SK-N-SH (cell line): ENCODE results near the gene CDR2. TPM values are rescaled to one million over a fixed set of nuclear protein-coding genes. Genes with fewer than 3 reads are reported as not detected.

Experiments used
- CTCF ChIA-PET: fragments of 300-600, 350-600 bp; formaldehyde crosslinking; extraction: SDS; loops from one replicate; lab custom pipeline; 2021; lab: Yijun Ruan, JAX
- POLR2A ChIA-PET: fragments of 350-600 bp; sonication (Branson Sonifier 250); formaldehyde crosslinking; extraction: SDS; loops from one replicate; lab custom pipeline; 2020; ENCODE audit warnings: antibody characterized with exemption, inconsistent platforms; lab: Yijun Ruan, JAX
- DNase-seq: peaks from one replicate; pipeline ENCODE4 v3.0.0; 2012
- H2AFZ ChIP-seq: fragments of 200-600 bp; sonication (generic); 2 replicates; pipeline ENCODE4 v1.8.1; 2016; ENCODE audit warnings: antibody characterized with exemption, mild to moderate bottlenecking, low read depth
- H3F3A ChIP-seq: fragments of 200-600 bp; sonication (generic); replicated peaks from 2 replicates; pipeline ENCODE3; 2016; ENCODE audit warnings: antibody characterized with exemption, mild to moderate bottlenecking; ENCODE audit not compliant: insufficient read depth
- H3K27ac ChIP-seq, 2 experiments: fragments of 200-500 bp in 1 of 2; fragments of 200-600 bp in 1 of 2; sonication (Bioruptor generic) in 1 of 2; sonication (generic), shearing (Covaris generic) in 1 of 2; 2 replicates each; pipeline versions ENCODE4 v1.5.1 to v1.6.1; 2014 to 2016; ENCODE audit warnings: low read depth in 2 of 2, inconsistent platforms in 1 of 2, low read length in 1 of 2, mild to moderate bottlenecking in 1 of 2, mixed read lengths in 1 of 2
- H3K27me3 ChIP-seq: fragments of 200-600 bp; sonication (generic), shearing (Covaris generic); 2 replicates; pipeline ENCODE4 v1.6.1; 2016; ENCODE audit warnings: mixed run types; ENCODE audit not compliant: insufficient read depth
- H3K36me3 ChIP-seq, 2 experiments: fragments of 200-500 bp in 1 of 2; fragments of 200-600 bp in 1 of 2; sonication (Bioruptor generic) in 1 of 2; sonication (generic) in 1 of 2; replicated peaks in 1 of 2; 2 replicates each; pipeline versions ENCODE3 to v1.5.1; 2014 to 2016; ENCODE audit warnings: low read length in 1 of 2, mild to moderate bottlenecking in 1 of 2; ENCODE audit not compliant: insufficient read depth in 2 of 2, control insufficient read depth in 1 of 2
- H3K4me1 ChIP-seq, 2 experiments: fragments of 200-500 bp in 1 of 2; fragments of 200-600 bp in 1 of 2; sonication (Bioruptor generic) in 1 of 2; sonication (generic), shearing (Covaris generic) in 1 of 2; 2 replicates each; pipeline versions ENCODE4 v1.5.1 to v1.6.1; 2014 to 2016; ENCODE audit warnings: low read depth in 1 of 2, low read length in 1 of 2, mixed run types in 1 of 2; ENCODE audit not compliant: insufficient read depth in 2 of 2, control insufficient read depth in 1 of 2
- H3K4me2 ChIP-seq: fragments of 200-600 bp; sonication (generic), shearing (Covaris generic); 2 replicates; pipeline ENCODE4 v1.6.1; 2017; ENCODE audit warnings: mixed run types
- H3K4me3 ChIP-seq, 2 experiments: fragments of 200-500 bp in 1 of 2; fragments of 200-600 bp in 1 of 2; sonication (Bioruptor generic) in 1 of 2; sonication (generic), shearing (Covaris generic) in 1 of 2; 2 replicates each; pipeline versions ENCODE4 v1.5.1 to v1.8.1; 2014 to 2016; ENCODE audit warnings: low read depth in 2 of 2, inconsistent platforms in 1 of 2, low read length in 1 of 2, mild to moderate bottlenecking in 1 of 2, mixed read lengths in 1 of 2, moderate library complexity in 1 of 2
- H3K79me2 ChIP-seq: fragments of 200-600 bp; sonication (generic); 2 replicates; pipeline ENCODE4 v1.8.1; 2017; ENCODE audit warnings: mild to moderate bottlenecking; ENCODE audit not compliant: insufficient read depth
- H3K9ac ChIP-seq: fragments of 200-600 bp; sonication (generic); 2 replicates; pipeline ENCODE4 v1.6.1; 2017; ENCODE audit warnings: mixed run types
- H3K9me2 ChIP-seq: fragments of 200-600 bp; sonication (generic); 2 replicates; pipeline ENCODE4 v1.6.1; 2017; ENCODE audit warnings: mixed run types
- H3K9me3 ChIP-seq: fragments of 200-600 bp; sonication (generic); 2 replicates; pipeline ENCODE4 v1.6.1; 2017; ENCODE audit warnings: mixed run types, mild to moderate bottlenecking, moderate library complexity
- H4K20me1 ChIP-seq: fragments of 200-600 bp; sonication (generic); 2 replicates; pipeline ENCODE4 v1.6.1; 2017; ENCODE audit warnings: mild to moderate bottlenecking, mixed run types; ENCODE audit not compliant: insufficient read depth
- CHD2 ChIP-seq: fragments of 150-350 bp; IDR thresholded peaks from 2 replicates; pipeline ENCODE4 v1.6.1; 2018; ENCODE audit warnings: low read length; ENCODE audit not compliant: partially characterized antibody
- EP300 ChIP-seq, 2 experiments: IDR thresholded peaks; 2 replicates each; pipeline versions ENCODE4 v1.4.0 to v1.6.1; 2012; ENCODE audit warnings: borderline replicate concordance in 1 of 2, low read depth in 1 of 2, low read length in 1 of 2
- EZH2phosphoT487 ChIP-seq: fragments of 200-600 bp; sonication (generic); IDR thresholded peaks from 2 replicates; pipeline ENCODE4 v1.6.1; 2017; ENCODE audit warnings: low read depth, mixed run types, mild to moderate bottlenecking, antibody characterized with exemption, moderate library complexity, borderline replicate concordance
- FOSL2 ChIP-seq: IDR thresholded peaks from 2 replicates; pipeline ENCODE4 v1.4.0; 2012; ENCODE audit warnings: low read depth, mild to moderate bottlenecking, moderate library complexity, borderline replicate concordance
- FOXJ3 ChIP-seq: sonication (generic); formaldehyde crosslinking; IDR thresholded peaks from 2 replicates; pipeline ENCODE4 v1.5.1; 2020; ENCODE audit warnings: mild to moderate bottlenecking, missing genetic modification reagents
- FOXM1 ChIP-seq: IDR thresholded peaks from 2 replicates; pipeline ENCODE4 v1.4.0; 2012; ENCODE audit warnings: low read depth, mild to moderate bottlenecking
- GABPA ChIP-seq: IDR thresholded peaks from 2 replicates; pipeline ENCODE4 v1.4.0; 2012; ENCODE audit warnings: low read depth, mild to moderate bottlenecking
- GATA2 ChIP-seq: sonication (generic); formaldehyde crosslinking; IDR thresholded peaks from 2 replicates; pipeline ENCODE4 v1.5.0; 2020; ENCODE audit warnings: mild to moderate bottlenecking, missing genetic modification reagents
- JUND ChIP-seq: IDR thresholded peaks from 2 replicates; pipeline ENCODE4 v1.4.0; 2012
- MAX ChIP-seq: IDR thresholded peaks from 2 replicates; pipeline ENCODE4 v1.4.0; 2012; ENCODE audit warnings: low read depth
- MEF2A ChIP-seq: IDR thresholded peaks from 2 replicates; pipeline ENCODE4 v1.4.0; 2012; ENCODE audit warnings: low read depth, borderline replicate concordance
- NFIC ChIP-seq: IDR thresholded peaks from 2 replicates; pipeline ENCODE4 v1.4.0; 2012; ENCODE audit warnings: borderline replicate concordance
- NRF1 ChIP-seq: IDR thresholded peaks from 2 replicates; pipeline ENCODE4 v1.6.1; 2012; ENCODE audit warnings: low read depth, mild to moderate bottlenecking, low read length
- POLR2AphosphoS5 ChIP-seq: IDR thresholded peaks from 2 replicates; pipeline ENCODE4 v1.6.1; 2012; ENCODE audit warnings: low read depth, low read length
- RAD21 ChIP-seq: IDR thresholded peaks from 2 replicates; pipeline ENCODE4 v1.6.1; 2012; ENCODE audit warnings: mild to moderate bottlenecking, low read length
- REST ChIP-seq: IDR thresholded peaks from 2 replicates; pipeline ENCODE4 v1.6.1; 2012; ENCODE audit warnings: mild to moderate bottlenecking, low read depth, low read length, moderate library complexity
- SIN3A ChIP-seq: IDR thresholded peaks from 2 replicates; pipeline ENCODE4 v1.6.1; 2012; ENCODE audit warnings: low read depth, mild to moderate bottlenecking, low read length, moderate library complexity, borderline replicate concordance
- TCF12 ChIP-seq: IDR thresholded peaks from 2 replicates; pipeline ENCODE4 v1.4.0; 2012
- TEAD4 ChIP-seq: IDR thresholded peaks from 2 replicates; pipeline ENCODE4 v1.4.0; 2012; ENCODE audit warnings: mild to moderate bottlenecking, borderline replicate concordance; ENCODE audit not compliant: insufficient read depth
- YY1 ChIP-seq: IDR thresholded peaks from 2 replicates; pipeline ENCODE4 v1.4.0; 2012; ENCODE audit warnings: low read depth, mild to moderate bottlenecking
- WGBS: methylation state at CpG from one replicate; pipeline ENCODE4 v1.1.6; 2017; ENCODE audit warnings: low lambda C conversion rate; 5-methylcytosine and 5-hydroxymethylcytosine counted together
- polyA plus RNA-seq, 3 experiments: library from polyadenylated mRNA; depleted of rRNA; stranded (reverse); fragments of >200 nt; gene quantifications; 2 replicates each; pipeline ENCODE4 v1.2.3, GENCODE V29; 2012
- TF ChIP-seq, protein P1 (sequence below): fragments of 150-350 bp; IDR thresholded peaks from 2 replicates; pipeline ENCODE4 v1.6.1; 2017; ENCODE audit warnings: antibody characterized with exemption, low read length, low read depth, borderline replicate concordance
- TF ChIP-seq, protein P2 (sequence below): fragments of 150-350 bp; IDR thresholded peaks from 2 replicates; pipeline ENCODE4 v1.6.1; 2016; ENCODE audit warnings: mild to moderate bottlenecking, low read depth, low read length
- TF ChIP-seq, protein P3 (sequence below): fragments of 200-600 bp; sonication (generic); IDR thresholded peaks from 2 replicates; pipeline ENCODE4 v1.6.1; 2017; ENCODE audit warnings: antibody characterized with exemption, mild to moderate bottlenecking, moderate library complexity
- TF ChIP-seq, protein P4 (sequence below): IDR thresholded peaks from 2 replicates; pipeline ENCODE4; 2012

CDR2 gene
- 30.3 and 38.1 TPM in 2 replicates for polyA plus RNA-seq (2012; rRNA removed)
- 34.2 and 35.3 TPM in 2 replicates for polyA plus RNA-seq (2012; cell fraction: cytosol; rRNA removed)
- 21.2 and 28.0 TPM in 2 replicates for polyA plus RNA-seq (2012; cell fraction: nucleus; rRNA removed)

DNA sequence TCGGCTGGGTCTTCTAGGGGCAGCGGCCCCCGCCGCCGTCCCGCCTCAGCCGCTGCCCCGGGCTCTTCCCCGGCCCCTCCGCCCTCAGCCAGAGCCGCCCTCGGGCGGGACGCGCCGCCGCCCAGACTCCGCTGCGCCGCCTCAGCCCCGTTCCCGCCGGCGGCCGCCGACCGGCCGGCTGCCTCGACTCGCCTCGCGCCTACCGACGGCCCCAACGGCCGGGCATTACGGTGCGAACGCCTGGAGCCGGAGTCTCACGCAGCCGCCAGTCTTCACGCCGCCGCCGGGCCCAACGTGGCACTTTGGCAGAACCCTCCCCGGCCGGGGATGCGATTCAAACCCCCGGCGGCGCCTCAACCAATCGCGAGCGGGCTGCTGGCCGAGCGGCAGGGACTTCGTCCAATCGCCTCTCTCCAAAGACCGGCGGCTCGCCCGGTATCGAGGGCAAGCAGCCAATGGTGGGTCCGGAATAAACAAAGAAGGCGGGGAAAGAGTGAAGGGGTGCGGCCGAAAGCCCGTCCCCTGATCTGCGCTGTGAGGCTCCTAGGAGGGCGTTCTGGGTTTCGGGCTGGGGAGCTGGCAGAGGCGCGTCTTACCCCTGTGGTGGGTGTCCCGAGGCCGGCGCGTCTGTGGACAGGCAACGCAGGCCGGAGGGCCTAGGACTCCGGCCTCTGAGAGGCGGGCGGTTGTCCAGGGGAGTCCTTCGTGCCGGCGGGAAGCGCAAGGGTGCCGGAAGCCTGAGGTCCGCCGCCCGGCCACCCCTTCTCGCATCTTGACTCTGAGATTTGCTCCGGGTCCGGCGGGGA lies at the start of gene CDR2:
Gene CDR2 (minus strand): TSS at position 309 of the 806 bp plus-strand sequence. CDS start 310 bp downstream, outside the sequence.
- H3K4me2 ChIP-seq = peak within 1 kb of the TSS; percentile 88
- CTCF ChIA-PET = interaction anchor here (0.8 to 1.2 kb wide), 2 partner anchors 25 to 54 kb away, joined by 3 to 4 read pairs; no protein-coding TSS in a partner anchor
- H3K9ac ChIP-seq = peak within 1 kb of the TSS; percentile 93
- peak within 1 kb of the TSS; percentile 62 to 73; a peak in 3 of 4 replicates for H3K27ac ChIP-seq
- DNase-seq = peak; percentile 99
- H3K9me2 ChIP-seq = no peaks in the 10 kb centered on the region
- peaks cover 18% of the 10 kb centered on the region for H3F3A ChIP-seq
- peaks cover 30% of the 10 kb centered on the region for H4K20me1 ChIP-seq
- H2AFZ ChIP-seq = peak within 1 kb of the TSS; percentile 91
- peaks cover 9 to 32% of the 10 kb centered on the region in 2 experiments for H3K4me1 ChIP-seq
- peak within 1 kb of the TSS; percentile 79 to 85 for H3K4me3 ChIP-seq
- POLR2A ChIA-PET = no interaction called here
- peaks cover 0 to 10% of the 10 kb centered on the region in 2 experiments for H3K36me3 ChIP-seq
- no peaks in the 10 kb centered on the region for H3K27me3 ChIP-seq
- 2% methylated on average over 21 of the region's 96 CpGs for WGBS
- H3K79me2 ChIP-seq = peaks cover 46% of the 10 kb centered on the region
- H3K9me3 ChIP-seq = no peaks in the 10 kb centered on the region
- TF ChIP-seq YY1 = no peak
- TF ChIP-seq POLR2AphosphoS5 = peak; percentile 60
- TF ChIP-seq REST = no peak
- TF ChIP-seq MEF2A = no peak
- no peak for TF ChIP-seq FOXJ3 (CRISPR knock-in tag)
- no peak for TF ChIP-seq GATA2 (CRISPR knock-in tag)
- TF ChIP-seq, protein P1, sequence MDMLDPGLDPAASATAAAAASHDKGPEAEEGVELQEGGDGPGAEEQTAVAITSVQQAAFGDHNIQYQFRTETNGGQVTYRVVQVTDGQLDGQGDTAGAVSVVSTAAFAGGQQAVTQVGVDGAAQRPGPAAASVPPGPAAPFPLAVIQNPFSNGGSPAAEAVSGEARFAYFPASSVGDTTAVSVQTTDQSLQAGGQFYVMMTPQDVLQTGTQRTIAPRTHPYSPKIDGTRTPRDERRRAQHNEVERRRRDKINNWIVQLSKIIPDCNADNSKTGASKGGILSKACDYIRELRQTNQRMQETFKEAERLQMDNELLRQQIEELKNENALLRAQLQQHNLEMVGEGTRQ = no peak
- no peak for TF ChIP-seq NFIC
- TF ChIP-seq SIN3A = peak; percentile 68; the same call in 1 of the 2 replicates
- TF ChIP-seq CHD2 = peak; percentile 82
- no peak for TF ChIP-seq RAD21
- TF ChIP-seq EZH2phosphoT487 = no peak
- no peak for TF ChIP-seq JUND
- peak; percentile 29; the same call in 1 of the 2 replicates for TF ChIP-seq GABPA
- TF ChIP-seq FOXM1 = no peak
- no peak for TF ChIP-seq FOSL2
- TF ChIP-seq NRF1 = no peak
- TF ChIP-seq, protein P2, sequence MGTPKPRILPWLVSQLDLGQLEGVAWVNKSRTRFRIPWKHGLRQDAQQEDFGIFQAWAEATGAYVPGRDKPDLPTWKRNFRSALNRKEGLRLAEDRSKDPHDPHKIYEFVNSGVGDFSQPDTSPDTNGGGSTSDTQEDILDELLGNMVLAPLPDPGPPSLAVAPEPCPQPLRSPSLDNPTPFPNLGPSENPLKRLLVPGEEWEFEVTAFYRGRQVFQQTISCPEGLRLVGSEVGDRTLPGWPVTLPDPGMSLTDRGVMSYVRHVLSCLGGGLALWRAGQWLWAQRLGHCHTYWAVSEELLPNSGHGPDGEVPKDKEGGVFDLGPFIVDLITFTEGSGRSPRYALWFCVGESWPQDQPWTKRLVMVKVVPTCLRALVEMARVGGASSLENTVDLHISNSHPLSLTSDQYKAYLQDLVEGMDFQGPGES = peak; percentile 90
- TF ChIP-seq, protein P3, sequence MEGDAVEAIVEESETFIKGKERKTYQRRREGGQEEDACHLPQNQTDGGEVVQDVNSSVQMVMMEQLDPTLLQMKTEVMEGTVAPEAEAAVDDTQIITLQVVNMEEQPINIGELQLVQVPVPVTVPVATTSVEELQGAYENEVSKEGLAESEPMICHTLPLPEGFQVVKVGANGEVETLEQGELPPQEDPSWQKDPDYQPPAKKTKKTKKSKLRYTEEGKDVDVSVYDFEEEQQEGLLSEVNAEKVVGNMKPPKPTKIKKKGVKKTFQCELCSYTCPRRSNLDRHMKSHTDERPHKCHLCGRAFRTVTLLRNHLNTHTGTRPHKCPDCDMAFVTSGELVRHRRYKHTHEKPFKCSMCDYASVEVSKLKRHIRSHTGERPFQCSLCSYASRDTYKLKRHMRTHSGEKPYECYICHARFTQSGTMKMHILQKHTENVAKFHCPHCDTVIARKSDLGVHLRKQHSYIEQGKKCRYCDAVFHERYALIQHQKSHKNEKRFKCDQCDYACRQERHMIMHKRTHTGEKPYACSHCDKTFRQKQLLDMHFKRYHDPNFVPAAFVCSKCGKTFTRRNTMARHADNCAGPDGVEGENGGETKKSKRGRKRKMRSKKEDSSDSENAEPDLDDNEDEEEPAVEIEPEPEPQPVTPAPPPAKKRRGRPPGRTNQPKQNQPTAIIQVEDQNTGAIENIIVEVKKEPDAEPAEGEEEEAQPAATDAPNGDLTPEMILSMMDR = no peak
- peak; percentile 71 for TF ChIP-seq MAX
- no peak for TF ChIP-seq TCF12
- TF ChIP-seq, protein P4, sequence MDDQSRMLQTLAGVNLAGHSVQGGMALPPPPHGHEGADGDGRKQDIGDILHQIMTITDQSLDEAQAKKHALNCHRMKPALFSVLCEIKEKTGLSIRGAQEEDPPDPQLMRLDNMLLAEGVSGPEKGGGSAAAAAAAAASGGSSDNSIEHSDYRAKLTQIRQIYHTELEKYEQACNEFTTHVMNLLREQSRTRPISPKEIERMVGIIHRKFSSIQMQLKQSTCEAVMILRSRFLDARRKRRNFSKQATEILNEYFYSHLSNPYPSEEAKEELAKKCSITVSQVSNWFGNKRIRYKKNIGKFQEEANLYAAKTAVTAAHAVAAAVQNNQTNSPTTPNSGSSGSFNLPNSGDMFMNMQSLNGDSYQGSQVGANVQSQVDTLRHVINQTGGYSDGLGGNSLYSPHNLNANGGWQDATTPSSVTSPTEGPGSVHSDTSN = peak; percentile 100
- 0 out of 4 replicates have a peak, but pooled peaks of 1 of the 2 experiments have one; percentile 6 for TF ChIP-seq EP300 (IDR thresholded peaks at IDR 0.05; ENCODE audit: borderline replicate concordance in 1 of 2, low read depth in 1 of 2, low read length in 1 of 2)
- TF ChIP-seq TEAD4 = no peak
